Hepatocyte (in vitro differentiated cells): ENCODE measurements around the gene PDE11A.

Experiments used
- EZH2 ChIP-seq: fragments of 200-600 bp; sonication (generic); IDR thresholded peaks from 2 replicates; pipeline ENCODE4 v1.6.1; 2016; ENCODE audit warnings: antibody characterized with exemption, mild to moderate bottlenecking, borderline replicate concordance
- EZH2phosphoT487 ChIP-seq: fragments of 200-600 bp; sonication (generic); IDR thresholded peaks from one replicate; pipeline ENCODE4 v1.6.1; 2018; ENCODE audit warnings: antibody characterized with exemption, mild to moderate bottlenecking, low read depth, moderate library complexity; ENCODE audit not compliant: unreplicated experiment, severe bottlenecking
- TF ChIP-seq, protein P1 (sequence below): fragments of 200-600 bp; sonication (generic); IDR thresholded peaks from 2 replicates; pipeline ENCODE4 v1.5.1; 2016; ENCODE audit warnings: antibody characterized with exemption, mild to moderate bottlenecking; ENCODE audit not compliant: poor library complexity

DNA sequence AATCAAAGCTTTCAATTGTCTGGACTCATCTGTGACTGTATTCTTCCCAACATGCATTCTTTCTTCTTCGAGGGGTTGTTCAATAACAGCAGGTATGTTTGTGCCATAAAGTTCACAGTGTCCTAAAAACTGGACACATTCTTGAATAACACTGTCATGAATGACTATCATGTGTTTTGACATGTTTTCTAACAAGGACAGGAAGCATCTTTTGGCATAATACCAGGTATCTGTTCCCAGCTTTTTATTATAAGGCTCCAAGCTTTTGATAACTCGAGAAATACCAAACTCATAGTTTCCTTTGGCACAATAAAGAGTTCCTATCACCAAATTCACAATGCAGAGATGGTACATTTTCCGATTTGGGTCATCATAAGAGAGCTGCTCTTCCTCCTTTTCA is 455.8 kb downstream of the PDE11A start:
- TF ChIP-seq, protein P1, sequence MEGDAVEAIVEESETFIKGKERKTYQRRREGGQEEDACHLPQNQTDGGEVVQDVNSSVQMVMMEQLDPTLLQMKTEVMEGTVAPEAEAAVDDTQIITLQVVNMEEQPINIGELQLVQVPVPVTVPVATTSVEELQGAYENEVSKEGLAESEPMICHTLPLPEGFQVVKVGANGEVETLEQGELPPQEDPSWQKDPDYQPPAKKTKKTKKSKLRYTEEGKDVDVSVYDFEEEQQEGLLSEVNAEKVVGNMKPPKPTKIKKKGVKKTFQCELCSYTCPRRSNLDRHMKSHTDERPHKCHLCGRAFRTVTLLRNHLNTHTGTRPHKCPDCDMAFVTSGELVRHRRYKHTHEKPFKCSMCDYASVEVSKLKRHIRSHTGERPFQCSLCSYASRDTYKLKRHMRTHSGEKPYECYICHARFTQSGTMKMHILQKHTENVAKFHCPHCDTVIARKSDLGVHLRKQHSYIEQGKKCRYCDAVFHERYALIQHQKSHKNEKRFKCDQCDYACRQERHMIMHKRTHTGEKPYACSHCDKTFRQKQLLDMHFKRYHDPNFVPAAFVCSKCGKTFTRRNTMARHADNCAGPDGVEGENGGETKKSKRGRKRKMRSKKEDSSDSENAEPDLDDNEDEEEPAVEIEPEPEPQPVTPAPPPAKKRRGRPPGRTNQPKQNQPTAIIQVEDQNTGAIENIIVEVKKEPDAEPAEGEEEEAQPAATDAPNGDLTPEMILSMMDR, result no peak
- TF ChIP-seq EZH2 (no peak), EZH2phosphoT487 (no peak)
